Left kidney (tissue), 2 donors: ENCODE data around the gene FSTL4. TPM values are rescaled to one million over a fixed set of nuclear protein-coding genes. Genes with fewer than 3 reads are reported as not detected.

Experiments used
- DNase-seq: peaks from one replicate; pipeline ENCODE4 v3.0.0-alpha.2; 2013
- polyA plus RNA-seq: library from polyadenylated mRNA; unstranded; fragments of 120-200 nt; gene quantifications from one replicate; pipeline ENCODE4 v1.2.1, GENCODE V29; 2013; ENCODE audit not compliant: insufficient read length

Gene FSTL4
- polyA plus RNA-seq, 1 donor, result 0.91 TPM

DNA sequence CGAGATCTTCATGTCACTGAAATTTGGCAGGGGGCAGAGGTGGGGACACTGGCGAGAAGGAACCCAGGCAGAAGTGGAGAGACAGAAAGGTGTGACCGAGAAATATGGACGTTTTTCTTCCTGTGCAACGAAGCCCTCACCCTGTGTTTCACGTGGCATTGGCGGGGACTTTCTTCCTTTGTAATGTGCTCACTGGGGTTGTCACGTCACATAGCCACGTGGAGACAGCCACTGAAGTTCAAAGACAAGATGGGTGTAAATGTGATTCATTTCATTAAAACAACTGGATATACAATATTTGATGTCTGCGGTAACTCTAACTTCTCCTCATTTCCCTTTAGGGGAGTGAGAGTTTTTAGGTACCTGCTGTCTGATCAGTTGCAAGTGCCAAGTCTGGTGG lies 225.7 kb downstream of the FSTL4 start:
- DNase-seq, result no peak

GRCh38 chr5:133385346-133385745 lies 227.0 kb downstream of the FSTL4 start:
- DNase-seq, result no peak

DNA sequence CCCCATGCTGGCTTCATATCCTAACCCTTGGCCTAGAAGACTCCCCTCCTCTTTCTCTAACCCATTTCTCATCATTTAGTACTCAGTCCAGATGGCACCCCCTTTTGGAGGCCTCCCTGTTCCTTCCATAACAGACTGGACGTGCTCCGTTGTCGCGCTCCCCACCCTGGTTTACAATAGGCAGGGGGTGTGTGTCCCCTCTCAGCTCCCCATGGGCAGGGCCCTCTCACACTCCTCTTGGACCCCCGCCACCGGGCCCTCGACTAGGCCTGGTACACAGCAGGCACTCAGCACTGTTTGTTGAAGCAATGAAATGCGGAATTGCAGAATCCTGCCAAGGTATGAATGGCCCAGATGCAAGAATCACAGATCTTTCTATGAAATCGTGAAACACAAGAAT lies 227.4 kb downstream of the FSTL4 start:
- no peak for DNase-seq

- DNase-seq, result no peak
Observed at GRCh38 chr5:133384120-133384855, 228.1 kb downstream of the FSTL4 start.

DNA sequence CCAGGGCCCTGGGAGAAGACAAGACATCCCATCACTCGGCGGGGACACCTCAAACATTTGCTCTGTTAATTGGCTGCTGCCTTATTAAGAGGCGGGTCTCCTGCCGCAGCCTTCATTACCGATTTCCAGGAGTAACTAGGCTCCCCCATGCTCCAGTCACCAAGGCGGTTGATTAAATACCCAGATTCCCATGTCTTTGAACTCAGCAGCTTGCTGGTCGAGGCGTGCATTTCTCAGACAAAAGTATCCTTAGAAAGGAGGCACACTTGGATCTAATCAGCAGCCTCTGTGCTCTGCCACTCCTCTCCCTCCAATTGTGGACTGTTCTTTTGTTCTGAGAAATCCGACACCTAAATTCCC lies 228.8 kb downstream of the FSTL4 start:
- DNase-seq, result no peak

DNA sequence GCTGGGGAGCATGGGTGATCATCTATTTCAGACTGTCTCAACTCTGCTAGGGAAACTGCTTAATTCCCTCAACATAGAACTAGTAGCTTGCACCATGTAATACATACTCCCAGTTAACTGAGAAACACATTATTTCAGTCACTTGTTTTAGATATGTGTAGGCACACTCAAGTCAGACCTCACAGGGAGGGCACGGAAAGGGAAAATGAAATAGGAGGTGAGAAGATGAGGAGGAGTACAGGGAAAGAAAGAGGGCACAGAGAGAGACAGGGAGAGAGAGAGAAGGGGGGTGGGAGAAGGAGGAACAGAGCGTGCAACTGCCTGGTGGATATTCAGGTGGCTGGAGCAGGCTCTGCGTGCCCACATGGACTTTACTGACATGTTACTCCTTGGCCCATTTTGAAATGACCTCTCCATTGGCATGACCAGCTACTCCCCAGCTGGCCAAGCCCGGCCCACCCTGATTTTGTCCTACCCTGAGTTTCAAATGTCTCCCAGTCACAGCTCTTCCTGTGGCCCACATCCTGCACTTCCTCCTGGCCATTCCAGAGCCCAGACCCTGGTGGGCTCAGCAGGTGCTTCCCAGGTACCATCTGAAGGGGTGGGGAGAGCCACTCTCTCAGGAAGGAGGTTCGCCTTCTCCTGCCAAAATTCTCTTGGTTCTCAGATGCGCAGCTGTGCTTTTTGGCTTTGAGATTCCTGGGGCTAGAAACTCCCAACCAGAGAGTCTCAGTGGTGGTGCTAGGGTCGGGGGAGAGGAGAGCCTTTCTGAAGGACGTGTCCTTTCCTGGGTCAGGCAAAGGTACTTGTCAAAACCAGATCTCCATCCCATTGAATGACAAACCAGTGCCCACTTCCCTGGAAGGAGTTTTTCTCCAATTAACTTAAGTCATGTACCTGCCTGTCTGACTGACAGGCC lies 229.4 kb downstream of the FSTL4 start:
- no peak for DNase-seq

- no peak for DNase-seq
Observed at GRCh38 chr5:133381571-133382365, 230.6 kb downstream of the FSTL4 start.

DNA sequence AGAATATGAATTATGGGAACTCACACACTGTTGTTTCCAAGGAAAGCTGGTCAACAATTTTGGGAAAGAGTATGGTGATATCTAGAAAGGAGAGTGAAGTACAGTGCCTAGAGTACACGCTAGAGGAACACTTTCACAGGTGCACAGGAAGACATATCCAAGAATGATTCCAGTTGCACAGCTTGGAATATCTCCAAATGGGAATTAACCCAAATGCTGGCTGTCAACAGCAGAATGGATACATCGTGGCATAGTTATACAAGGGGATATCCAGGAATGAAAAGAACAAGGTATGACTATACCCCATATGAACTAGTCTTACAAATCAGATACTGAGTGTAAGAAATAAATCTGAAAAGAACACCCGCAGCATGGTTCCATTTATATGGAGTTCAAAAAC lies 231.3 kb downstream of the FSTL4 start:
- no peak for DNase-seq

DNA sequence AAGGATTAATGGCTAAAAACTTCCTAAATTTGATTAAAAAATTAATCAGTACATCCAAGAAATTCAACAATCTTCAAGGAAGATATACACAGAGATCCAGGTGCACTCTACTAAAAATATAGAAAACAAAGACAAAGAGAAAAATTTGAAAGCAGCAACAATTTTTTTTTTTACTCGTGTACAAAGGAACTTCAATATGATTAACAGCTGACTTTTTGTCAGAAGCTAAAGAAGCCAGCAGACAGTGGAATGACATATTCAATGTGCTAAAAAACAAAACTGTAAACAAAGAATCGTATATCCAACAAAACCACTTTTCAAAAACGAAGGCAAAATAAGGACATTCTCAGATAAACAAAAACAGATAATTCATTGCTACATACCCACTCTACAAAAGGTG lies 234.6 kb downstream of the FSTL4 start:
- no peak for DNase-seq

GRCh38 chr5:133376986-133377385 lies 235.4 kb downstream of the FSTL4 start:
- DNase-seq, result no peak

- DNase-seq, result no peak
Observed at GRCh38 chr5:133373121-133373870, 239.0 kb downstream of the FSTL4 start.

GRCh38 chr5:133372293-133372937 lies 239.9 kb downstream of the FSTL4 start:
- DNase-seq, result no peak

- no peak for DNase-seq
Observed at GRCh38 chr5:133371371-133372155, 240.8 kb downstream of the FSTL4 start.

- DNase-seq, result no peak
Observed at GRCh38 chr5:133370904-133371303, 241.4 kb downstream of the FSTL4 start.

DNA sequence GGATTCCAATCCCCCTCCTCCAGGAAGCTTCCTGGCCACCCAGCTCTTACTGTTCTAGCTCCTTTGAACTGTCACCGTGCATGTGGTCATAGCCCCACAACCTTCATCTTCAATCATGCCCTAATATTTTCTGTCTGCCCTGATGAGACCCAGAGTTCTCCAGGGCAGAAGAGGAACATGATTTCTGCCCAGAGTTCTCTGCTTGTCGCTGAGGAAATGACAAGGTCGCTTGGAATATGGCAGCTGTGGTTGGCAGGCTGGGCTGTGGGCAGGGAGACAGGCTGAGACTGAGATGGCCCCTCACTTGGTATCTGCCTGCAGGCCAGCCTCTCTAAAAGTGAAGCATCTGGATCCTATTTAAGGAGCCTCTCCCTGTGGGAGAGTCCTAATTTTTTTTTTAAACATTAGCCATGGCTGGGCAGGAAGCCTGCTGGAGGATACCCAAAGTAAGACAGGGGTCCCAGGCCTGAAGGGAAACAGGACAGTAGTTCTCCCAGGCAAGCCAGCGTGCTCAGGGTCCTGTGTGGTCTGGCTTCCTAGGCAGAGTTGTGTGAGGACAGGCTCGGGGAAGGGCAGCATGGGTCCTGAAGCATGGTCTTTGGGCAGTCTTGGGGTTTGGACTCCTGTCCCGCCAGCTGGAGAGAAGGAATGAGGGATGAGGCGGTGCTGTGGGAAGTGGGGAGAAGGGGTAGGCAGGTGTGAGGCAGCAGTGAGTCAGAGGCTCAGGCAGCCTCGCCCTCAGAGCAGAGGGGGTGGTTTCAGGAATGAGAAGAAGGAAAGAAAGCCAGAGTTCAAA lies 242.1 kb downstream of the FSTL4 start:
- no peak for DNase-seq

- no peak for DNase-seq
Observed at GRCh38 chr5:133368916-133369783, 243.2 kb downstream of the FSTL4 start.

DNA sequence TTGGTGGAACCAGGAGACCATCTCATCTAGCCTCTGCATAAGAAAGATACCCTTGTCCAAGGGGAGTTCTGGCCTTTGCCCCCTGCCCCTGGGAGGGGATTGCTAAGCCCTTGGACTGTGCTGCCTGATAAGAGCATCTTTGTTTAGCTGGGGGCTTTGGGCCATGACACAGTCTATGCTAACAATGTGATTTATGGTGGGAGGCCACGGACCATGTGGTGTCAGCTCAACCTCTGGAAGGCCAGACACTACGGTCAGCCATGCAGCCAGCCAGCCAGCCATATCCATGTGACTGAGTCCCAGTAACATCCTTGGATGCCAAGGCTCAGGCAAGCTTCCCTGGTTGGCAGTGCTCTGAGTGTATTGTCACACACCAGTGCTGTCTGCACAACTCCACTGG lies 244.4 kb downstream of the FSTL4 start:
- peak; percentile 34 for DNase-seq

GRCh38 chr5:133367071-133367786 lies 245.1 kb downstream of the FSTL4 start:
- DNase-seq, result no peak
